Mesodermal cell (in vitro differentiated cells): Measurements from ENCODE around the gene LMOD2. TPM values are rescaled to one million over a fixed set of nuclear protein-coding genes. Genes with fewer than 3 reads are reported as not detected.

Experiments used
- H3K27ac ChIP-seq: 2 replicates; pipeline ENCODE4 v1.7.0; 2013; ENCODE audit warnings: mild to moderate bottlenecking, low read depth, low read length, moderate library complexity; ENCODE audit not compliant: severe bottlenecking
- H3K36me3 ChIP-seq: 2 replicates; pipeline ENCODE4 v1.7.1; 2013; ENCODE audit warnings: mild to moderate bottlenecking, low read length, moderate library complexity; ENCODE audit not compliant: control insufficient read depth, insufficient read depth
- H3K4me1 ChIP-seq: one replicate; pipeline ENCODE4 v1.7.1; 2013; ENCODE audit warnings: mild to moderate bottlenecking, low read length; ENCODE audit not compliant: insufficient read depth, control insufficient read depth, poor library complexity, severe bottlenecking
- H3K4me3 ChIP-seq: 2 replicates; pipeline ENCODE4 v1.7.0; 2013; ENCODE audit warnings: low read length, control low read depth, mild to moderate bottlenecking; ENCODE audit not compliant: insufficient read depth, poor library complexity, severe bottlenecking; ENCODE audit errors: extremely low read depth
- H3K9me3 ChIP-seq: 2 replicates; pipeline ENCODE4 v1.7.1; 2013; ENCODE audit warnings: mild to moderate bottlenecking, low read length, moderate library complexity; ENCODE audit not compliant: control insufficient read depth
- WGBS, 2 experiments: methylation state at CpG; one replicate each; pipeline ENCODE4 v1.1.5; 2013; ENCODE audit warnings: missing lambda C conversion rate in 2 of 2; ENCODE audit not compliant: insufficient coverage in 2 of 2; 5-methylcytosine and 5-hydroxymethylcytosine counted together
- polyA plus RNA-seq, 2 experiments: library from polyadenylated mRNA; stranded (reverse); fragments of 50-300 nt; gene quantifications; one replicate each; pipeline ENCODE4 v1.2.3, GENCODE V29; 2013

The LMOD2 gene, protein sequence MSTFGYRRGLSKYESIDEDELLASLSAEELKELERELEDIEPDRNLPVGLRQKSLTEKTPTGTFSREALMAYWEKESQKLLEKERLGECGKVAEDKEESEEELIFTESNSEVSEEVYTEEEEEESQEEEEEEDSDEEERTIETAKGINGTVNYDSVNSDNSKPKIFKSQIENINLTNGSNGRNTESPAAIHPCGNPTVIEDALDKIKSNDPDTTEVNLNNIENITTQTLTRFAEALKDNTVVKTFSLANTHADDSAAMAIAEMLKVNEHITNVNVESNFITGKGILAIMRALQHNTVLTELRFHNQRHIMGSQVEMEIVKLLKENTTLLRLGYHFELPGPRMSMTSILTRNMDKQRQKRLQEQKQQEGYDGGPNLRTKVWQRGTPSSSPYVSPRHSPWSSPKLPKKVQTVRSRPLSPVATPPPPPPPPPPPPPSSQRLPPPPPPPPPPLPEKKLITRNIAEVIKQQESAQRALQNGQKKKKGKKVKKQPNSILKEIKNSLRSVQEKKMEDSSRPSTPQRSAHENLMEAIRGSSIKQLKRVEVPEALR
- 0.41 TPM for polyA plus RNA-seq (2013, experiment 1 of 2)
- 0.20 TPM for polyA plus RNA-seq (2013, experiment 2 of 2)

GRCh38 chr7:123655614-123656013 lies at the start of gene LMOD2:
TSS of gene LMOD2 (plus strand) at chr7:123655866. CDS start at chr7:123655964, 98 bp downstream.
- no peak within 1 kb of the TSS for H3K27ac ChIP-seq

DNA sequence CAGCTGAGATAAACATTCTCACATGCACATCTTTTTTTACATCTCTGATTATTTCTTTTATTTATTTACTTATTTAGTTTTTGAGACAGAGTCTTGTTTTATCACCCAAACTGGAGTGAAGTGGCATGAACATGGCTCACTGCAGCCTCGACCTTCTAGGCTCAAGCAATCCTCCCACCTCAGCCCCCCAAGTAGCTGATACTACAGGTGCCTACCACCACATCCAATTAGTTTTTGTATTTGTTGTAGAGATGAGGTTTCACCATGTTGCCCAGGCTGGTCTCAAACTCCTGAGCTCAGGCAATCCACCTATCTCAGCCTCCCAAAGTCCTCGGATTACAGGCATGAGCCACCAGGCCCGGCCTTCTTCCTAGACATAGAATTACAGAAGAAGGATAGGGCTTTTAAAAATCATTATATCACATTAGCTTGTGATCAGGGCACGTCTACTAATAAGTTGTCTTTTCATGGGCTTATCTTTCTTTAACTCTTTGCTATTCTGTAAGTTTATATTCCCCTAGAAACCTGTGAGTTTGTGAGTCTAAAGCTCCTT lies 48.2 kb upstream of the LMOD2 start:
- Histone ChIP-seq H3K36me3 (no peaks in the 10 kb centered on the region), H3K4me1 (no peaks in the 10 kb centered on the region), H3K9me3 (no peaks in the 10 kb centered on the region), H3K27ac (no peak overlapping the region), H3K4me3 (no peak overlapping the region)
- WGBS, 2 experiments, result no CpG with 5 or more reads among the region's 4 CpGs

More at GRCh38 chr7:123655614-123656013, at the start of gene LMOD2:
- 69 to 90% methylated on average over 3 to 6 of the region's 6 CpGs for WGBS, 2 experiments
- no peaks in the 10 kb centered on the region for H3K36me3 ChIP-seq
- no peak within 1 kb of the TSS for H3K4me3 ChIP-seq
- peaks cover 8% of the 10 kb centered on the region for H3K4me1 ChIP-seq
- H3K9me3 ChIP-seq, result no peaks in the 10 kb centered on the region

GRCh38 chr7:123608991-123609882 lies 46.4 kb upstream of the LMOD2 start:
- Histone ChIP-seq H3K4me3 (no peak overlapping the region), H3K27ac (no peak overlapping the region), H3K9me3 (no peaks in the 10 kb centered on the region), H3K4me1 (no peaks in the 10 kb centered on the region), H3K36me3 (no peaks in the 10 kb centered on the region)
- 90 to 100% methylated on average over 1 to 2 of the region's 5 CpGs for WGBS, 2 experiments

DNA sequence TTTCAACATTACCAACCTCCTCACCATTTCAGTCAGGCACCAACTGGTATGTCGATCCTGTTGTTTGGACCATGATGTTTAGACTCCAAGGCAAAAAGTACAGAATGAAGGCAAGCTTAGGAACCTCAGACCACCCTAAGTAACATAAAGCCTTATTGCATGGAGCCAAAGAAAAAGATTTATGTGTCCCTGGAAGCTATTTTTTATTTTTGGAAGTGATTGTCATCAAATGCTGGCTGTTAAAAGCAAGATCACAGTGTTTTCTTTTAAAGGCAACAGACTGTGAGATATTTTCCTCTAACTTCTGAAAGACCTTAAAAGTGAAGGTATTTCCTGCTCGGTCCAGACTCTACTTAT lies 45.8 kb upstream of the LMOD2 start:
- no peaks in the 10 kb centered on the region for H3K36me3 ChIP-seq
- peaks cover 4% of the 10 kb centered on the region for H3K4me1 ChIP-seq
- 100% methylated on average over 1 of the region's 2 CpGs; no CpG with 5 or more reads in 1 of the 2 experiments for WGBS, 2 experiments
- H3K9me3 ChIP-seq, result no peaks in the 10 kb centered on the region
- no peak overlapping the region for H3K4me3 ChIP-seq
- no peak overlapping the region for H3K27ac ChIP-seq

GRCh38 chr7:123612024-123612423 lies 43.6 kb upstream of the LMOD2 start:
- H3K27ac ChIP-seq, result no peak overlapping the region
- no peak overlapping the region for H3K4me3 ChIP-seq
- no peaks in the 10 kb centered on the region for H3K9me3 ChIP-seq
- no peaks in the 10 kb centered on the region for H3K36me3 ChIP-seq
- peaks cover 18% of the 10 kb centered on the region for H3K4me1 ChIP-seq

- WGBS, 2 experiments, result 0% methylated on average over 1 of the region's 2 CpGs; no CpG with 5 or more reads in 1 of the 2 experiments
- H3K4me1 ChIP-seq, result peaks cover 24% of the 10 kb centered on the region
- H3K4me3 ChIP-seq, result no peak overlapping the region
- H3K27ac ChIP-seq, result peak overlapping the region; percentile 72
- no peaks in the 10 kb centered on the region for H3K9me3 ChIP-seq
- H3K36me3 ChIP-seq, result no peaks in the 10 kb centered on the region
Observed at GRCh38 chr7:123615344-123615743, 40.3 kb upstream of the LMOD2 start.

- H3K9me3 ChIP-seq, result no peaks in the 10 kb centered on the region
- no peaks in the 10 kb centered on the region for H3K36me3 ChIP-seq
- H3K4me1 ChIP-seq, result peaks cover 24% of the 10 kb centered on the region
- no peak overlapping the region for H3K27ac ChIP-seq
- H3K4me3 ChIP-seq, result no peak overlapping the region
Observed at GRCh38 chr7:123616223-123616622, 39.4 kb upstream of the LMOD2 start.

DNA sequence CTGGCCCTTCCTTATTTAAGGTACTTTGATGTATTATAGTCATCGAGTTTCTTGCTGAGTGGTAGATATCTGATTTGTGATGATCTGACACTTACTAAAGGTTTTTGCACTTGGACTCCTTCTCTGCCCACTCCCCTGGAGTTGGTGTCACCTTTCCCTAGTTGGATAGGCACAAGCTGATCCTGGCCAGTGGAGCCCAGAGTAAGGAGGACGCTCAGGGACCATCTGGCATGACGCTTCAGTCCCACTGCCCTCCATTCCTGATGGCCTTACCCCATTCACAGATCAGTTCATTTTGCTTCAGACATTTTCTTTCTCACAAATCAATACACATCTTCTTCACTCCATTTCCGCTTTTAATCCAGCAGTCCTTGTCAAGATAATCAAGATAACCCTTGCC lies 34.0 kb upstream of the LMOD2 start:
- 86 to 88% methylated on average over 3 of the region's 4 CpGs for WGBS, 2 experiments
- Histone ChIP-seq H3K4me3 (no peak overlapping the region), H3K9me3 (no peaks in the 10 kb centered on the region), H3K4me1 (peaks cover 6% of the 10 kb centered on the region), H3K36me3 (no peaks in the 10 kb centered on the region), H3K27ac (no peak overlapping the region)

DNA sequence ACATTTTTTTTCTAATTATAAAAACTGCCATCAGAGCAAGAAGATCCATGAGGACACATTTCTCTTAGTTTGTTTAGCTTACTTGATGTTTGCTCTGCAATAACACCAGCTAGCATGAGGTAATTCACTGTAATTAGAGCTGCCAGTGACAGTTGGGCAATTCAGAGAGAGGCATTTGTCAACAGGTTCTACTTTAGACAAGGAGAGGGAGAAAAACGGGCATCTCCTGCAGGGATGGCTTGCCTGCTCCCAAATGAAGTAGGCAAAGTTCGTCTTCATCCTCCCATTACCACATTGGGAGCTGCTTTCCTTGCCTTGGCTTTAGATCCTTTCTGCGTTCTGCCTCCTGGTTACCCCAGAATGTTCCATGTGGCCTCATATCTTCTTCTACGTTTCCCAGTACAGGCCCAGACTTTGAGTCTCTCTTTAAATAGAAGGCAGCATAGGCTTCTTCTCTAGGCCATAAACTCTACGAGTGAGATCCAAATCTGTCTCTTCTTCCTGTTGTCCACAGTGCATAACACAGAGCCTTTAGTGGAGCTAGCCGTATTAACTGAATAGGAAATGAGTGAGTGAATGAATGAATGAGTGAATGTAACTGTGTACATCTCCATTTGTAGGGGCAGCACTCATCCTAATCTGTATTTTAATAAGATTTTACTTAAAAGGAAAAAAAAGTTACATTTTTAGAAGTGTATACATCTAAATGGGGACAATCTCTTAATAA lies 32.8 kb upstream of the LMOD2 start:
- Histone ChIP-seq H3K36me3 (no peaks in the 10 kb centered on the region), H3K4me3 (no peak overlapping the region), H3K4me1 (peaks cover 6% of the 10 kb centered on the region), H3K9me3 (no peaks in the 10 kb centered on the region), H3K27ac (no peak overlapping the region)
- WGBS, 2 experiments, result 84 to 93% methylated on average over 4 to 5 of the region's 6 CpGs

- H3K9me3 ChIP-seq, result no peaks in the 10 kb centered on the region
- H3K36me3 ChIP-seq, result no peaks in the 10 kb centered on the region
- no peaks in the 10 kb centered on the region for H3K4me1 ChIP-seq
- 74 to 79% methylated on average over 11 to 12 of the region's 12 CpGs for WGBS, 2 experiments
- H3K4me3 ChIP-seq, result no peak overlapping the region
- no peak overlapping the region for H3K27ac ChIP-seq
Observed at GRCh38 chr7:123624527-123625183, 31.0 kb upstream of the LMOD2 start.
